HL-60 (cell line): Measurements from ENCODE around the gene GRM8.

ENCODE experiments used
- POLR2AphosphoS5 ChIP-seq: IDR thresholded peaks from 2 replicates; pipeline ENCODE4 v1.6.1; 2012; ENCODE audit warnings: low read depth
- TF ChIP-seq, protein P1 (sequence below): IDR thresholded peaks from one replicate; pipeline ENCODE4 v1.5.1; 2011; ENCODE audit warnings: low read length, control low read depth, inconsistent platforms; ENCODE audit not compliant: insufficient read depth
- TF ChIP-seq, protein P2 (sequence below): IDR thresholded peaks from 2 replicates; pipeline ENCODE4 v1.6.1; 2012; ENCODE audit warnings: low read depth; ENCODE audit not compliant: insufficient replicate concordance

DNA sequence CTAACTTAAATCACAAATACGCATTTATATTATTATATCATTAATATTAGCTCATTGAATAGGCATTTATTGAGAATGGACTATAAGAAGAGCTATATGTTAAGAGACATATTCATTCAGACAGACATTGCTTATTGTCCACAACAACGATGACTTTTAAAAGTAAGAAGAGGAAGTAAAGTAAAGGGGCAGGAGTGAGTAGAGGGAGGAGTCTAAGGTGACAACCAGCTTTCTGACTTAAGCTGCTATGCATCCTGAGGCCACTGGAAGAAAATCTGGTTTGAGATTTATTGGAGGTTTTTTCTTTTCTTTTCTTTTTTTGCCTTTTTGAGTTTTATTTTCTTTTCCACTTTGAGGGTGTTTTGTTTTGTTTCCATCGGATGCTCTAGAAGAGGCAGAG is 723.5 kb downstream of the GRM8 start:
- TF ChIP-seq, protein P1, sequence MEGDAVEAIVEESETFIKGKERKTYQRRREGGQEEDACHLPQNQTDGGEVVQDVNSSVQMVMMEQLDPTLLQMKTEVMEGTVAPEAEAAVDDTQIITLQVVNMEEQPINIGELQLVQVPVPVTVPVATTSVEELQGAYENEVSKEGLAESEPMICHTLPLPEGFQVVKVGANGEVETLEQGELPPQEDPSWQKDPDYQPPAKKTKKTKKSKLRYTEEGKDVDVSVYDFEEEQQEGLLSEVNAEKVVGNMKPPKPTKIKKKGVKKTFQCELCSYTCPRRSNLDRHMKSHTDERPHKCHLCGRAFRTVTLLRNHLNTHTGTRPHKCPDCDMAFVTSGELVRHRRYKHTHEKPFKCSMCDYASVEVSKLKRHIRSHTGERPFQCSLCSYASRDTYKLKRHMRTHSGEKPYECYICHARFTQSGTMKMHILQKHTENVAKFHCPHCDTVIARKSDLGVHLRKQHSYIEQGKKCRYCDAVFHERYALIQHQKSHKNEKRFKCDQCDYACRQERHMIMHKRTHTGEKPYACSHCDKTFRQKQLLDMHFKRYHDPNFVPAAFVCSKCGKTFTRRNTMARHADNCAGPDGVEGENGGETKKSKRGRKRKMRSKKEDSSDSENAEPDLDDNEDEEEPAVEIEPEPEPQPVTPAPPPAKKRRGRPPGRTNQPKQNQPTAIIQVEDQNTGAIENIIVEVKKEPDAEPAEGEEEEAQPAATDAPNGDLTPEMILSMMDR, result no peak
- TF ChIP-seq POLR2AphosphoS5, result no peak
- TF ChIP-seq, protein P2, sequence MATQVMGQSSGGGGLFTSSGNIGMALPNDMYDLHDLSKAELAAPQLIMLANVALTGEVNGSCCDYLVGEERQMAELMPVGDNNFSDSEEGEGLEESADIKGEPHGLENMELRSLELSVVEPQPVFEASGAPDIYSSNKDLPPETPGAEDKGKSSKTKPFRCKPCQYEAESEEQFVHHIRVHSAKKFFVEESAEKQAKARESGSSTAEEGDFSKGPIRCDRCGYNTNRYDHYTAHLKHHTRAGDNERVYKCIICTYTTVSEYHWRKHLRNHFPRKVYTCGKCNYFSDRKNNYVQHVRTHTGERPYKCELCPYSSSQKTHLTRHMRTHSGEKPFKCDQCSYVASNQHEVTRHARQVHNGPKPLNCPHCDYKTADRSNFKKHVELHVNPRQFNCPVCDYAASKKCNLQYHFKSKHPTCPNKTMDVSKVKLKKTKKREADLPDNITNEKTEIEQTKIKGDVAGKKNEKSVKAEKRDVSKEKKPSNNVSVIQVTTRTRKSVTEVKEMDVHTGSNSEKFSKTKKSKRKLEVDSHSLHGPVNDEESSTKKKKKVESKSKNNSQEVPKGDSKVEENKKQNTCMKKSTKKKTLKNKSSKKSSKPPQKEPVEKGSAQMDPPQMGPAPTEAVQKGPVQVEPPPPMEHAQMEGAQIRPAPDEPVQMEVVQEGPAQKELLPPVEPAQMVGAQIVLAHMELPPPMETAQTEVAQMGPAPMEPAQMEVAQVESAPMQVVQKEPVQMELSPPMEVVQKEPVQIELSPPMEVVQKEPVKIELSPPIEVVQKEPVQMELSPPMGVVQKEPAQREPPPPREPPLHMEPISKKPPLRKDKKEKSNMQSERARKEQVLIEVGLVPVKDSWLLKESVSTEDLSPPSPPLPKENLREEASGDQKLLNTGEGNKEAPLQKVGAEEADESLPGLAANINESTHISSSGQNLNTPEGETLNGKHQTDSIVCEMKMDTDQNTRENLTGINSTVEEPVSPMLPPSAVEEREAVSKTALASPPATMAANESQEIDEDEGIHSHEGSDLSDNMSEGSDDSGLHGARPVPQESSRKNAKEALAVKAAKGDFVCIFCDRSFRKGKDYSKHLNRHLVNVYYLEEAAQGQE, result no peak
